Fibroblast of pulmonary artery (primary cell): Measurements from ENCODE around the gene TNKS1BP1.

ENCODE experiments used
- DNase-seq: peaks from one replicate; pipeline ENCODE4 v3.0.0-alpha.2; 2010; ENCODE audit warnings: low read depth
- H3K4me3 ChIP-seq: replicated peaks from 2 replicates; pipeline ENCODE4 v1.5.1; 2011; ENCODE audit warnings: low read depth, mild to moderate bottlenecking, control low read depth, low read length, moderate library complexity
- TF ChIP-seq, protein P1 (sequence below): IDR thresholded peaks from 2 replicates; pipeline ENCODE4 v1.5.1; 2011; ENCODE audit warnings: mild to moderate bottlenecking, control low read depth, low read length, inconsistent platforms; ENCODE audit errors: missing control alignments

The TNKS1BP1 gene

DNA sequence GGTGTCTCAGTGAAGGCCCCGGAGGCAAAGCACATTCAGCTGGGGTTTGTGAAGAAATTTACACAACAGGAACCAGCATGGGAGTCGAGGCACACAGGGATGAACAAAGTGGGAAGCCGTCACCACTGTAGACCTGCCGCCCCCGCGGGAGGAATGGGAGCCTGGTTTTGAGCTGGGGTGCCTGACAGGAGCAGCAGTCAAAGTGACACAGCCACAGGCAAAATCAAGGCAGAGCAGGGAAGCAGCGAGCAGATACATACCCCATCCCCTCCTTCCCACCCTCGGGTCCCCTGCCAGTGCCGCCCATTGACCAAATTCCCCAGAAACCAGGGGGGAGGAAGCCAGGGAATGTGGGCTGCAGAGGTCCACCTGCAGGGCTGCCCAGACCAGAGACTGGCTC, 34.2 kb upstream of the TNKS1BP1 start:
- H3K4me3 ChIP-seq = no peak overlapping the region
- TF ChIP-seq, protein P1, sequence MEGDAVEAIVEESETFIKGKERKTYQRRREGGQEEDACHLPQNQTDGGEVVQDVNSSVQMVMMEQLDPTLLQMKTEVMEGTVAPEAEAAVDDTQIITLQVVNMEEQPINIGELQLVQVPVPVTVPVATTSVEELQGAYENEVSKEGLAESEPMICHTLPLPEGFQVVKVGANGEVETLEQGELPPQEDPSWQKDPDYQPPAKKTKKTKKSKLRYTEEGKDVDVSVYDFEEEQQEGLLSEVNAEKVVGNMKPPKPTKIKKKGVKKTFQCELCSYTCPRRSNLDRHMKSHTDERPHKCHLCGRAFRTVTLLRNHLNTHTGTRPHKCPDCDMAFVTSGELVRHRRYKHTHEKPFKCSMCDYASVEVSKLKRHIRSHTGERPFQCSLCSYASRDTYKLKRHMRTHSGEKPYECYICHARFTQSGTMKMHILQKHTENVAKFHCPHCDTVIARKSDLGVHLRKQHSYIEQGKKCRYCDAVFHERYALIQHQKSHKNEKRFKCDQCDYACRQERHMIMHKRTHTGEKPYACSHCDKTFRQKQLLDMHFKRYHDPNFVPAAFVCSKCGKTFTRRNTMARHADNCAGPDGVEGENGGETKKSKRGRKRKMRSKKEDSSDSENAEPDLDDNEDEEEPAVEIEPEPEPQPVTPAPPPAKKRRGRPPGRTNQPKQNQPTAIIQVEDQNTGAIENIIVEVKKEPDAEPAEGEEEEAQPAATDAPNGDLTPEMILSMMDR = no peak
- no peak for DNase-seq

DNA sequence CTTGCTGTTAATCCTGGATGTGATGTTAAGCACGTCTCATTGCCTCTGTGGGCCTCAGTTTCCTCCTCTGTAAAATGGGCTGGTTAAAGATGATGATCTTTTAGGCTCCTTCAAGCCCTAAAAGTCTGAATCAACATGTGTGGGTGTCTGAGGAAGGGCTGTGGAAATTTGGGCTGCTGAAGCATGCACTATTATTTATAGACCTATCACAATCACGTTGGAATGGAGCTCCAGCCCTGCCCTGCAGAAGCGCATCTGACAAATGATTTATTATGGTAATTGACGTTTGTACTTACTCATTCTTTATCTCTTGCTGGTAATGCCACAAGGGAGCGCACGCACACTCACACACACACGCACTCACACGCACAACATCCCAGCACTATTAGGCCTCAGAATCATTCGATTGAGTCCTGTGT, 33.8 kb upstream of the TNKS1BP1 start:
- TF ChIP-seq, protein P1 = no peak
- H3K4me3 ChIP-seq = no peak overlapping the region
- peak; percentile 20 for DNase-seq

DNA sequence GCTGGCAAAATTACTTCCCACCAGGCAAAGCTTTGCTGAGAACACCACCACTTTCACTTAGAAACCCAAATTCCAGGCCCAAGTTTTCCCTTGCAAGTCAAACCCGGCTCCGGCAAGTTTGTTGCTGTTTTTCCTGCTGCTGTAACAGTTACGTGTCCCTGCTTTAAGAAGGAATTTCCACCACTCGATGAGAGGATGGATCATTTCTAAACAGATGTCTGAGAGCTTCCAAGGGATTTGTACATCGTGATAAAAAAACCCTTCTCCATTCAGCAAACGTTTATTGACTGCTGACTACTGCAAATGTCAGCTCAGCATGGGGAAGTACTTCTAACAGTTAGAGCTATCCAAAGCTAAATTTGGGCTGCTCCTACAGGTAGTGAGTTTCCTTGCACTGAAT, 33.1 kb upstream of the TNKS1BP1 start:
- peak; percentile 5 for DNase-seq
- TF ChIP-seq, protein P1 = no peak
- H3K4me3 ChIP-seq = no peak overlapping the region

DNA sequence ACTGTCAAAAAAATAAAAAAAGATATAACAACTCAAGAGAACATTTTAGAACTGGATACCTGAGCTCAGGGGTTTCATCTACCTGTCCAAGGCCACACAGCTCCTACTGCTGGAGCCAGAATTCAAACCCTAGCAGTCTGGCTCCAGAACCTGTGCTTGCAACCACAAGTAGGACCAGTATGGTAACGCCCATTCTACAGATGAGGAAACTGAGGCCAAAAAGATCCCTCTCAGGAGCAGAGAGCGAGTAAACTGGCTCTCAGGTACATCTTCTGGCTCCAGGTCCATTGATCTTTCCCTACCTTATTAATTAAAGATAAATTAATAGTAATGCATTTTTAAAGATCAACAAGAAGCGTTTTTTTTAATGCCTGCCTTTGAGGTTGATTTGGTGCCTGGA, 32.6 kb upstream of the TNKS1BP1 start:
- DNase-seq = no peak
- TF ChIP-seq, protein P1 = no peak
- H3K4me3 ChIP-seq = no peak overlapping the region

DNA sequence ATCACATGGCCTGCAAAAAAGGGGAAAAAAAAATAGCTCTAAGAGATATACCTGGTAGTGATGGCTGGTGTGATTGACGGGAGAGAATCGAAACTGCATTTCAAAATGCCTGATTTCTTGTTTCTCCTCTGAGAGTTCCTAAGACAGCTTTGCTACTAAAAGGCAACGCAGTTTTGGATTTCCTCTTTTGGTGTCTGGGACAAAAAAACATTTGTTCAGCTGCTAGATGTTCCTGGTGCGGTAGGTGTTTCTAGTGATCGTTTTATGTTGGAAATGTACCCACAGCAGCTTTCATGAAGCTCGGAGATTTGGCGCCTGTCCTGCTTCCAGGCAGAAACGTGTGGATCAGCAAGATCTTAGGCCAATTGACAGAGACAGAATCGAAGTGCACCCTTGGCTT, 31.5 kb upstream of the TNKS1BP1 start:
- H3K4me3 ChIP-seq = no peak overlapping the region
- no peak for DNase-seq
- TF ChIP-seq, protein P1 = no peak

DNA sequence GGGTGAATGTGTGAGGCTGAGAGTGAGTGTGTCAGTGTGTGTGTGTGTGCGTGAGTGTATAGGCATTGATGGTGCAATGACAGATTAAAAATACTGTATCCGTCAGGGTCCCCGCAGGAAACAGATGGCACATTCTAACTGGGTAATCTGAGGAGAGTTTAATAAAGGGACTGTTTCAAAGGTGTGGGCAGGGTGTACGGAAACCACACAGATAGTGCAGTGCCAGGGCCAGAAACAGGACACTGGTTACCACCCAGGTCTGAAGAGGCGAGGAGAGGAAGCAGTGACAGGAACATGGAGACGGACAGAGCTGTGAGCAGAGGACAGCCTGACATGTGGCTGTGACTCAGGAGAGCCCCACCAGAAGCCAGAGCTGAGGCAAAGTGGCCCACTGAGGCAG, 29.9 kb upstream of the TNKS1BP1 start:
- TF ChIP-seq, protein P1 = no peak
- H3K4me3 ChIP-seq = no peak overlapping the region
- DNase-seq = no peak

DNA sequence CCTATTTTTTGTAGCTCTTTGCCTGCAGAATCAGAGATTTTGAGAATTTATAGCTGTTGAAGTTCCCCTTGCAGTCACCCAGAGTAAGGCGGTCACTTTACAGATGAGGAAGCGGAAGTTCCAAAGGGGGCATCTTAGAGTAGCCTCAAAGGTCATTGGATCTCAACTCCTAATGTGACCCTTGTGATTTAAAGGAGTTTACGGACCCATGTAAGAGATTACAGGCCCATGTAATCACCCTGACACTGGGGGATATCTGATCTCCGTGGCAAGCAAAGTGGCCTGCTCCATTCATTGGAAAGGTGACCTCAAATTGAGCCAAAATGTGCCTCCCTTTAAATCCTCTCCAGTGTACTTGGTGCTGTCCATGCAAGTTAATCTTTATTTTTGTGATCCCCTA, 29.1 kb upstream of the TNKS1BP1 start:
- no peak for DNase-seq
- TF ChIP-seq, protein P1 = no peak

More for the DNA sequence above, 29.1 kb upstream of the TNKS1BP1 start:
- H3K4me3 ChIP-seq = no peak overlapping the region
